HepG2 (cell line): ENCODE measurements around the gene TM4SF20. TPM values are rescaled to one million over a fixed set of nuclear protein-coding genes. Genes with fewer than 3 reads are reported as not detected.
A peak's percentile ranks its signal among the peaks of the same experiment; 100 is the strongest.

Experiments used
- ATF1 ChIP-seq: IDR thresholded peaks from 2 replicates; pipeline ENCODE4 v1.6.1; 2016; ENCODE audit warnings: mild to moderate bottlenecking, control low read depth
- CENPX ChIP-seq: sonication (generic); formaldehyde crosslinking; IDR thresholded peaks from 2 replicates; pipeline ENCODE4 v1.9.0; 2021; ENCODE audit warnings: mild to moderate bottlenecking, missing genetic modification reagents, moderate library complexity
- FOXM1 ChIP-seq: sonication (generic); formaldehyde crosslinking; IDR thresholded peaks from 2 replicates; pipeline ENCODE4 v1.5.0; 2020; ENCODE audit warnings: missing genetic modification reagents
- GATAD1 ChIP-seq: IDR thresholded peaks from 2 replicates; pipeline ENCODE4 v1.6.1; 2016; ENCODE audit warnings: missing genetic modification reagents, missing compliant biosample characterization
- KDM1A ChIP-seq: IDR thresholded peaks from 2 replicates; pipeline ENCODE4 v1.6.1; 2016; ENCODE audit warnings: missing compliant biosample characterization
- MAFG ChIP-seq: sonication (generic); formaldehyde crosslinking; IDR thresholded peaks from 2 replicates; pipeline ENCODE4 v1.5.1; 2020; ENCODE audit warnings: mild to moderate bottlenecking, missing genetic modification reagents
- MED8 ChIP-seq: sonication (generic); formaldehyde crosslinking; IDR thresholded peaks from 2 replicates; pipeline ENCODE4 v1.8.1; 2023; ENCODE audit warnings: mild to moderate bottlenecking, missing genetic modification reagents; ENCODE audit not compliant: insufficient replicate concordance
- RFX1 ChIP-seq: fragments of 450-650 bp; IDR thresholded peaks from 2 replicates; pipeline ENCODE4 v1.6.1; 2017
- SOX6 ChIP-seq, 2 experiments: fragments of 450-650 bp in 1 of 2; sonication (generic) in 1 of 2; formaldehyde crosslinking in 1 of 2; IDR thresholded peaks; 2 replicates each; pipeline versions ENCODE4 v1.4.0 to v1.6.1; 2017 to 2020; ENCODE audit warnings: antibody characterized with exemption in 1 of 2, mild to moderate bottlenecking in 1 of 2, missing genetic modification reagents in 1 of 2
- TBX2 ChIP-seq: sonication (generic); formaldehyde crosslinking; IDR thresholded peaks from 2 replicates; pipeline ENCODE4 v1.5.0; 2020; ENCODE audit warnings: missing genetic modification reagents, mild to moderate bottlenecking, borderline replicate concordance
- TBX3 ChIP-seq: fragments of 450-650 bp; IDR thresholded peaks from 2 replicates; pipeline ENCODE4 v1.6.1; 2017; ENCODE audit warnings: antibody characterized with exemption, mild to moderate bottlenecking, inconsistent platforms, borderline replicate concordance
- TEAD3 ChIP-seq: optimal IDR thresholded peaks from 2 replicates; pipeline ENCODE3; 2016; ENCODE audit warnings: borderline replicate concordance
- ZBTB42 ChIP-seq: sonication (generic); formaldehyde crosslinking; IDR thresholded peaks from 2 replicates; pipeline ENCODE4 v1.5.0; 2020; ENCODE audit warnings: mild to moderate bottlenecking, missing genetic modification reagents
- ZNF383 ChIP-seq: sonication (generic); formaldehyde crosslinking; IDR thresholded peaks from 2 replicates; pipeline ENCODE4 v1.4.0; 2020; ENCODE audit warnings: missing genetic modification reagents, mild to moderate bottlenecking, borderline replicate concordance
- ZNF841 ChIP-seq: sonication (generic); formaldehyde crosslinking; IDR thresholded peaks from 2 replicates; pipeline ENCODE4 v1.8.1; 2023; ENCODE audit warnings: missing genetic modification reagents, borderline replicate concordance
- polyA plus RNA-seq, 8 experiments: library from polyadenylated mRNA; depleted of rRNA in 3 of 8; stranded (reverse) in 7 of 8; unstranded in 1 of 8; fragments of >200 nt; fragmentation: Illumina TruSeq in 4 of 8; extraction: Trizol in 4 of 8; gene quantifications; 2 replicates each; pipeline versions ENCODE4 v1.2.1 to v1.2.3, GENCODE V29; 2011 to 2016; ENCODE audit warnings: low read depth in 4 of 8, missing spikeins in 1 of 8, mixed read lengths in 1 of 8; ENCODE audit not compliant: insufficient read depth in 1 of 8
- total RNA-seq, 5 experiments: library from RNA; depleted of rRNA; stranded (reverse); fragments of >200 nt; fragmentation: Illumina TruSeq; extraction: Trizol; gene quantifications; 2 replicates each; pipeline ENCODE4 v1.2.3, GENCODE V29; 2016; ENCODE audit warnings: low read depth in 1 of 5
- TF ChIP-seq, protein P1 (sequence below): IDR thresholded peaks from 2 replicates; pipeline ENCODE4 v1.6.1; 2012; ENCODE audit warnings: low read depth, low read length, improper control_type of control experiment
- TF ChIP-seq, protein P2 (sequence below): sonication (generic); formaldehyde crosslinking; IDR thresholded peaks from 2 replicates; pipeline ENCODE4 v1.4.0; 2020; ENCODE audit warnings: missing genetic modification reagents, borderline replicate concordance
- TF ChIP-seq, protein P3 (sequence below): sonication (generic); formaldehyde crosslinking; IDR thresholded peaks from 2 replicates; pipeline ENCODE4 v1.8.0; 2022; ENCODE audit warnings: missing genetic modification reagents, low read depth, mild to moderate bottlenecking, borderline replicate concordance

TM4SF20 gene
- total and polyA plus RNA-seq, 2 of the 13 experiments (the other 11 are each of a cell fraction or from before 2014, with no cell fraction given) = not detected

DNA sequence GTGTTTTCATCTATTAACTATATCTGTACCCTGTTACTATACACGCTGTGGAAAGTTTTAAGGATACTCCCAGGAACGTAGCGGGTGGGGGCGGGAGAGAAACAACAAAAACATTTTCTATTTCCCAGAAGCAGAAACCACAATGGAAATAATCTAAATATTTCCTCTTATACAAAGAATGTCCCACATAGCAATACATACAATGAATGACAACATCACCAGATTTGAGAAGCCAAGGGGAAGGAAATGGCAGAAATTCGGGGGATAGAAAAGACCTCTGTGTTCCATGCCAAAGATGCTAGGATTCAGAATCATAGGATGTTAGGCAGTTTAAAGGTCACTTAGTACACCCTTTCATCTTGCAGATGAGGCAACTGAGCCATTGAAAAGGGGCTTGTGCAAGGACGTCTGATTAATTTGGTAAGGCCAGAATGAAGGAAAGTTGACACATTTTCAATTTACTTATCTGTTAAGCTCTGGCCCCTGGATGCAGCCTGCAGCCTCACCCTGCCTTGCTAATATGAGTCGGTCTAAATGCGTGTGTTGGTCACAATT, 49.7 kb upstream of the TM4SF20 start (continued):
- TF ChIP-seq, protein P1, sequence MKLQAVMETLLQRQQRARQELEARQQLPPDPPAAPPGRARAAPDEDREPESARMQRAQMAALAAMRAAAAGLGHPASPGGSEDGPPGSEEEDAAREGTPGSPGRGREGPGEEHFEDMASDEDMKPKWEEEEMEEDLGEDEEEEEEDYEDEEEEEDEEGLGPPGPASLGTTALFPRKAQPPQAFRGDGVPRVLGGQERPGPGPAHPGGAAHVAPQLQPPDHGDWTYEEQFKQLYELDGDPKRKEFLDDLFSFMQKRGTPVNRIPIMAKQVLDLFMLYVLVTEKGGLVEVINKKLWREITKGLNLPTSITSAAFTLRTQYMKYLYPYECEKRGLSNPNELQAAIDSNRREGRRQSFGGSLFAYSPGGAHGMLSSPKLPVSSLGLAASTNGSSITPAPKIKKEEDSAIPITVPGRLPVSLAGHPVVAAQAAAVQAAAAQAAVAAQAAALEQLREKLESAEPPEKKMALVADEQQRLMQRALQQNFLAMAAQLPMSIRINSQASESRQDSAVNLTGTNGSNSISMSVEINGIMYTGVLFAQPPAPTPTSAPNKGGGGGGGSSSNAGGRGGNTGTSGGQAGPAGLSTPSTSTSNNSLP = peak; percentile 89
- TF ChIP-seq ZNF383 (no peak), TEAD3 (CRISPR knock-in tag) (peak; percentile 20), MED8 (CRISPR knock-in tag) (no peak), KDM1A (0 out of 2 replicates have a peak, but pooled peaks have one; percentile 38), MAFG (CRISPR knock-in tag) (no peak), SOX6 (IDR thresholded peaks at IDR 0.05) (no peak), SOX6 (CRISPR knock-in tag; IDR thresholded peaks at IDR 0.05) (peak; percentile 45), CENPX (no peak), ZBTB42 (no peak), ATF1 (CRISPR knock-in tag) (no peak), FOXM1 (CRISPR knock-in tag) (no peak), TBX2 (CRISPR knock-in tag) (peak; percentile 38; the same call in 1 of the 2 replicates), TBX3 (peak; percentile 28; the same call in 1 of the 2 replicates), RFX1 (no peak), GATAD1 (CRISPR knock-in tag) (no peak), ZNF841 (CRISPR knock-in tag) (no peak)
- TF ChIP-seq, protein P2, sequence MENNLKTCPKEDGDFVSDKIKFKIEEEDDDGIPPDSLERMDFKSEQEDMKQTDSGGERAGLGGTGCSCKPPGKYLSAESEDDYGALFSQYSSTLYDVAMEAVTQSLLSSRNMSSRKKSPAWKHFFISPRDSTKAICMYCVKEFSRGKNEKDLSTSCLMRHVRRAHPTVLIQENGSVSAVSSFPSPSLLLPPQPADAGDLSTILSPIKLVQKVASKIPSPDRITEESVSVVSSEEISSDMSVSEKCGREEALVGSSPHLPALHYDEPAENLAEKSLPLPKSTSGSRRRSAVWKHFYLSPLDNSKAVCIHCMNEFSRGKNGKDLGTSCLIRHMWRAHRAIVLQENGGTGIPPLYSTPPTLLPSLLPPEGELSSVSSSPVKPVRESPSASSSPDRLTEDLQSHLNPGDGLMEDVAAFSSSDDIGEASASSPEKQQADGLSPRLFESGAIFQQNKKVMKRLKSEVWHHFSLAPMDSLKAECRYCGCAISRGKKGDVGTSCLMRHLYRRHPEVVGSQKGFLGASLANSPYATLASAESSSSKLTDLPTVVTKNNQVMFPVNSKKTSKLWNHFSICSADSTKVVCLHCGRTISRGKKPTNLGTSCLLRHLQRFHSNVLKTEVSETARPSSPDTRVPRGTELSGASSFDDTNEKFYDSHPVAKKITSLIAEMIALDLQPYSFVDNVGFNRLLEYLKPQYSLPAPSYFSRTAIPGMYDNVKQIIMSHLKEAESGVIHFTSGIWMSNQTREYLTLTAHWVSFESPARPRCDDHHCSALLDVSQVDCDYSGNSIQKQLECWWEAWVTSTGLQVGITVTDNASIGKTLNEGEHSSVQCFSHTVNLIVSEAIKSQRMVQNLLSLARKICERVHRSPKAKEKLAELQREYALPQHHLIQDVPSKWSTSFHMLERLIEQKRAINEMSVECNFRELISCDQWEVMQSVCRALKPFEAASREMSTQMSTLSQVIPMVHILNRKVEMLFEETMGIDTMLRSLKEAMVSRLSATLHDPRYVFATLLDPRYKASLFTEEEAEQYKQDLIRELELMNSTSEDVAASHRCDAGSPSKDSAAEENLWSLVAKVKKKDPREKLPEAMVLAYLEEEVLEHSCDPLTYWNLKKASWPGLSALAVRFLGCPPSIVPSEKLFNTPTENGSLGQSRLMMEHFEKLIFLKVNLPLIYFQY = no peak
- TF ChIP-seq, protein P3, sequence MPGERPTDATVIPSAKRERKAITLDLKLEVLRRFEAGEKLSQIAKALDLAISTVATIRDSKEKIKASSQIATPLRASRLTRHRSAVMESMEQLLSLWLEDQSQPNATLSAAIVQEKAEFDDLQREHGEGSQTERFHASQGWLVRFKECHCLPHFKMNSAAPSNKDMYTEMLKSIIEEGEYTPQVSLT (CRISPR knock-in tag) = no peak
